HepG2 (cell line): ENCODE data around the gene PLEKHB2. TPM values are rescaled to one million over a fixed set of nuclear protein-coding genes. Genes with fewer than 3 reads are reported as not detected.

Experiments
- CEBPB ChIP-seq: IDR thresholded peaks from 2 replicates; pipeline ENCODE4 v1.6.1; 2011; ENCODE audit warnings: low read depth, low read length, improper control_type of control experiment, borderline replicate concordance
- GATAD1 ChIP-seq: IDR thresholded peaks from 2 replicates; pipeline ENCODE4 v1.6.1; 2016; ENCODE audit warnings: missing genetic modification reagents, missing compliant biosample characterization
- JUNB ChIP-seq: sonication (generic); formaldehyde crosslinking; IDR thresholded peaks from 2 replicates; pipeline ENCODE4 v1.8.0; 2022; ENCODE audit warnings: missing genetic modification reagents, mild to moderate bottlenecking, borderline replicate concordance
- MED1 ChIP-seq: sonication (generic); formaldehyde crosslinking; IDR thresholded peaks from 2 replicates; pipeline ENCODE4 v1.4.0; 2020; ENCODE audit warnings: missing genetic modification reagents
- ZFP36L1 ChIP-seq: sonication (generic); formaldehyde crosslinking; IDR thresholded peaks from 2 replicates; pipeline ENCODE4 v1.8.0; 2022; ENCODE audit warnings: mild to moderate bottlenecking, missing genetic modification reagents, moderate library complexity
- ZNF101 ChIP-seq: sonication (generic); formaldehyde crosslinking; IDR thresholded peaks from 2 replicates; pipeline ENCODE4 v1.4.0; 2020; ENCODE audit warnings: mild to moderate bottlenecking, low read depth, missing genetic modification reagents, borderline replicate concordance
- ZNF12 ChIP-seq: sonication (generic); formaldehyde crosslinking; IDR thresholded peaks from 2 replicates; pipeline ENCODE4 v1.5.0; 2020; ENCODE audit warnings: missing genetic modification reagents
- ZNF264 ChIP-seq: sonication (generic); formaldehyde crosslinking; IDR thresholded peaks from 2 replicates; pipeline ENCODE4 v1.4.0; 2020; ENCODE audit warnings: missing genetic modification reagents
- ZNF543 ChIP-seq: sonication (generic); formaldehyde crosslinking; IDR thresholded peaks from 2 replicates; pipeline ENCODE4 v1.4.0; 2020; ENCODE audit warnings: mild to moderate bottlenecking, missing genetic modification reagents
- polyA plus RNA-seq, 8 experiments: library from polyadenylated mRNA; depleted of rRNA in 3 of 8; stranded (reverse) in 7 of 8; unstranded in 1 of 8; fragments of >200 nt; fragmentation: Illumina TruSeq in 4 of 8; extraction: Trizol in 4 of 8; gene quantifications; 2 replicates each; pipeline versions ENCODE4 v1.2.1 to v1.2.3, GENCODE V29; 2011 to 2016; ENCODE audit warnings: low read depth in 4 of 8, missing spikeins in 1 of 8, mixed read lengths in 1 of 8; ENCODE audit not compliant: insufficient read depth in 1 of 8
- total RNA-seq, 5 experiments: library from RNA; depleted of rRNA; stranded (reverse); fragments of >200 nt; fragmentation: Illumina TruSeq; extraction: Trizol; gene quantifications; 2 replicates each; pipeline ENCODE4 v1.2.3, GENCODE V29; 2016; ENCODE audit warnings: low read depth in 1 of 5
- TF ChIP-seq, protein P1 (sequence below): sonication (generic); formaldehyde crosslinking; IDR thresholded peaks from 2 replicates; pipeline ENCODE4 v1.8.1; 2023; ENCODE audit warnings: mild to moderate bottlenecking, missing genetic modification reagents
- TF ChIP-seq, protein P2 (sequence below), 2 experiments: sonication (generic) in 1 of 2; formaldehyde crosslinking in 1 of 2; IDR thresholded peaks; 2 replicates each; pipeline versions ENCODE4 v1.5.1 to v1.6.1; 2011 to 2020; ENCODE audit warnings: borderline replicate concordance in 1 of 2, low read depth in 1 of 2, low read length in 1 of 2, mild to moderate bottlenecking in 1 of 2, missing genetic modification reagents in 1 of 2, moderate library complexity in 1 of 2
- TF ChIP-seq, protein P3 (sequence below): sonication (generic); formaldehyde crosslinking; IDR thresholded peaks from 2 replicates; pipeline ENCODE4 v1.5.1; 2020; ENCODE audit warnings: mild to moderate bottlenecking, missing genetic modification reagents, borderline replicate concordance
- TF ChIP-seq, protein P4 (sequence below): sonication (generic); formaldehyde crosslinking; IDR thresholded peaks from 2 replicates; pipeline ENCODE4 v1.4.0; 2020; ENCODE audit warnings: missing genetic modification reagents
- TF ChIP-seq, protein P5 (sequence below), 2 experiments: sonication (generic) in 1 of 2; formaldehyde crosslinking in 1 of 2; IDR thresholded peaks; 2 replicates each; pipeline versions ENCODE4 v1.4.0 to v1.6.1; 2016 to 2020; ENCODE audit warnings: borderline replicate concordance in 1 of 2, low read depth in 1 of 2, mild to moderate bottlenecking in 1 of 2, missing genetic modification reagents in 1 of 2

The PLEKHB2 gene
- total and polyA plus RNA-seq, 2 of the 13 experiments (the other 11 are each of a cell fraction or from before 2014, with no cell fraction given): 73.0 to 78.9 TPM

DNA sequence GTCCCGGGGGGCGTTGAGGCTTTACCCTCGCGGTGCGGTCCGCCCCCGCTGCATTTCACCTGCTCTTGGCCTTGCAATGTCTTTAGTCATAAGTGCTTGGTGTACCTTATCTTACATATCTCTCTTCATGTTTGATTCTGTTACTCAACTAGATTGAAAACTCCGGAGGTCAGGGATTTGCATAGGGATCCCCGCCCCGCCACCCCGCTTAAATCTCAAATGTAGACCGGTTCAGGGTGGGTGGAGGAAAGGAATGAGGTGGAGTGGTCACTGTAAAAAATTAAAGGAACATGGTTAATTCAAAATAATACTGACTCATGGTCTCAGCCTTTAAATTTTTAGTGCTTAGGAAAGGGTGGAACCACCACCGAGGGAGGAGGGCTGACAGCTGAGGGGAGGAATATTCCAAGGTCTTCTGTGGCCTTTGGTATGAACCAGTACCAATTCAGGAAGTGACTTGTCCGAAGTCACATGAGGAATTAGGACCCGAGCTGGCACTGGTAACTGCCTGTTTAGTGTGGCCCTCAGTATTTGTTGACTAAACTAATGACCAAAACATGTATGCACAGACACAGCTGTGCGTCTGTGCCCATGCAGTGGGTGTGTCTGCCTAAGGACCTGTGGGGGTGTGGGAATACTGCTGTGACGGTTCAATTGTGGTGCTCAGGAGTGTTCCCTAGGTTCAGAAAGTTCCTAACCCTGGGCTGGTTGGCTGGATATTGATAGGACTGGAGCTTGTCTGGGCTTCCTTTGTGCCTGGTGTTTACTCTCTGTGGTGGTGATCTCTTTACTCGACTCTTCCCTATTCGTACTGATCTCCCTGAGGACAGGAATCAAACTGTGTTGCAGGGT is 1.0 kb downstream of the PLEKHB2 start (continued):
- TF ChIP-seq, protein P1, sequence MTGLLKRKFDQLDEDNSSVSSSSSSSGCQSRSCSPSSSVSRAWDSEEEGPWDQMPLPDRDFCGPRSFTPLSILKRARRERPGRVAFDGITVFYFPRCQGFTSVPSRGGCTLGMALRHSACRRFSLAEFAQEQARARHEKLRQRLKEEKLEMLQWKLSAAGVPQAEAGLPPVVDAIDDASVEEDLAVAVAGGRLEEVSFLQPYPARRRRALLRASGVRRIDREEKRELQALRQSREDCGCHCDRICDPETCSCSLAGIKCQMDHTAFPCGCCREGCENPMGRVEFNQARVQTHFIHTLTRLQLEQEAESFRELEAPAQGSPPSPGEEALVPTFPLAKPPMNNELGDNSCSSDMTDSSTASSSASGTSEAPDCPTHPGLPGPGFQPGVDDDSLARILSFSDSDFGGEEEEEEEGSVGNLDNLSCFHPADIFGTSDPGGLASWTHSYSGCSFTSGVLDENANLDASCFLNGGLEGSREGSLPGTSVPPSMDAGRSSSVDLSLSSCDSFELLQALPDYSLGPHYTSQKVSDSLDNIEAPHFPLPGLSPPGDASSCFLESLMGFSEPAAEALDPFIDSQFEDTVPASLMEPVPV: no peak
- TF ChIP-seq ZNF101 (CRISPR knock-in tag): no peak
- TF ChIP-seq ZNF264: no peak
- TF ChIP-seq MED1: peak; percentile 22; the same call in 1 of the 2 replicates
- TF ChIP-seq, protein P2, sequence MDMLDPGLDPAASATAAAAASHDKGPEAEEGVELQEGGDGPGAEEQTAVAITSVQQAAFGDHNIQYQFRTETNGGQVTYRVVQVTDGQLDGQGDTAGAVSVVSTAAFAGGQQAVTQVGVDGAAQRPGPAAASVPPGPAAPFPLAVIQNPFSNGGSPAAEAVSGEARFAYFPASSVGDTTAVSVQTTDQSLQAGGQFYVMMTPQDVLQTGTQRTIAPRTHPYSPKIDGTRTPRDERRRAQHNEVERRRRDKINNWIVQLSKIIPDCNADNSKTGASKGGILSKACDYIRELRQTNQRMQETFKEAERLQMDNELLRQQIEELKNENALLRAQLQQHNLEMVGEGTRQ (IDR thresholded peaks at IDR 0.05; ENCODE audit: low read depth, low read length): peak; percentile 81
- TF ChIP-seq, protein P2 (CRISPR knock-in tag; IDR thresholded peaks at IDR 0.05; ENCODE audit: borderline replicate concordance): peak; percentile 88; the same call in 1 of the 2 replicates
- no peak for TF ChIP-seq CEBPB
- TF ChIP-seq, protein P3, sequence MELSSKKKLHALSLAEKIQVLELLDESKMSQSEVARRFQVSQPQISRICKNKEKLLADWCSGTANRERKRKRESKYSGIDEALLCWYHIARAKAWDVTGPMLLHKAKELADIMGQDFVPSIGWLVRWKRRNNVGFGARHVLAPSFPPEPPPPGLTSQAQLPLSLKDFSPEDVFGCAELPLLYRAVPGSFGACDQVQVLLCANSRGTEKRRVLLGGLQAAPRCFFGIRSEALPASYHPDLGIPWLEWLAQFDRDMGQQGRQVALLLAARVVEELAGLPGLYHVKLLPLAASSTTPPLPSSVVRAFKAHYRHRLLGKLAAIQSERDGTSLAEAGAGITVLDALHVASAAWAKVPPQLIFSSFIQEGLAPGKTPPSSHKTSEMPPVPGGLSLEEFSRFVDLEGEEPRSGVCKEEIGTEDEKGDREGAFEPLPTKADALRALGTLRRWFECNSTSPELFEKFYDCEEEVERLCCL (CRISPR knock-in tag): no peak
- no peak for TF ChIP-seq ZFP36L1 (CRISPR knock-in tag)
- TF ChIP-seq ZNF543 (CRISPR knock-in tag): peak; percentile 88; the same call in 1 of the 2 replicates
- TF ChIP-seq GATAD1 (CRISPR knock-in tag): peak; percentile 85
- TF ChIP-seq JUNB (CRISPR knock-in tag): no peak
- TF ChIP-seq, protein P4, sequence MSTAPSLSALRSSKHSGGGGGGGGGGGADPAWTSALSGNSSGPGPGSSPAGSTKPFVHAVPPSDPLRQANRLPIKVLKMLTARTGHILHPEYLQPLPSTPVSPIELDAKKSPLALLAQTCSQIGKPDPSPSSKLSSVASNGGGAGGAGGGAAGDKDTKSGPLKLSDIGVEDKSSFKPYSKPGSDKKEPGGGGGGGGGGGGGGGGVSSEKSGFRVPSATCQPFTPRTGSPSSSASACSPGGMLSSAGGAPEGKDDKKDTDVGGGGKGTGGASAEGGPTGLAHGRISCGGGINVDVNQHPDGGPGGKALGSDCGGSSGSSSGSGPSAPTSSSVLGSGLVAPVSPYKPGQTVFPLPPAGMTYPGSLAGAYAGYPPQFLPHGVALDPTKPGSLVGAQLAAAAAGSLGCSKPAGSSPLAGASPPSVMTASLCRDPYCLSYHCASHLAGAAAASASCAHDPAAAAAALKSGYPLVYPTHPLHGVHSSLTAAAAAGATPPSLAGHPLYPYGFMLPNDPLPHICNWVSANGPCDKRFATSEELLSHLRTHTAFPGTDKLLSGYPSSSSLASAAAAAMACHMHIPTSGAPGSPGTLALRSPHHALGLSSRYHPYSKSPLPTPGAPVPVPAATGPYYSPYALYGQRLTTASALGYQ (CRISPR knock-in tag): no peak
- TF ChIP-seq, protein P5, sequence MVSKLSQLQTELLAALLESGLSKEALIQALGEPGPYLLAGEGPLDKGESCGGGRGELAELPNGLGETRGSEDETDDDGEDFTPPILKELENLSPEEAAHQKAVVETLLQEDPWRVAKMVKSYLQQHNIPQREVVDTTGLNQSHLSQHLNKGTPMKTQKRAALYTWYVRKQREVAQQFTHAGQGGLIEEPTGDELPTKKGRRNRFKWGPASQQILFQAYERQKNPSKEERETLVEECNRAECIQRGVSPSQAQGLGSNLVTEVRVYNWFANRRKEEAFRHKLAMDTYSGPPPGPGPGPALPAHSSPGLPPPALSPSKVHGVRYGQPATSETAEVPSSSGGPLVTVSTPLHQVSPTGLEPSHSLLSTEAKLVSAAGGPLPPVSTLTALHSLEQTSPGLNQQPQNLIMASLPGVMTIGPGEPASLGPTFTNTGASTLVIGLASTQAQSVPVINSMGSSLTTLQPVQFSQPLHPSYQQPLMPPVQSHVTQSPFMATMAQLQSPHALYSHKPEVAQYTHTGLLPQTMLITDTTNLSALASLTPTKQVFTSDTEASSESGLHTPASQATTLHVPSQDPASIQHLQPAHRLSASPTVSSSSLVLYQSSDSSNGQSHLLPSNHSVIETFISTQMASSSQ (IDR thresholded peaks at IDR 0.05; ENCODE audit: low read depth): 0 out of 2 replicates have a peak, but pooled peaks have one; percentile 13
- TF ChIP-seq, protein P5 (CRISPR knock-in tag; IDR thresholded peaks at IDR 0.05; ENCODE audit: borderline replicate concordance): peak; percentile 31; the same call in 1 of the 2 replicates
- peak; percentile 36; the same call in 1 of the 2 replicates for TF ChIP-seq ZNF12 (CRISPR knock-in tag)
